ENCODE measurements around the gene WRAP53. TPM values are rescaled to one million over a fixed set of nuclear protein-coding genes. Genes with fewer than 3 reads are reported as not detected.

The WRAP53 gene
- total RNA-seq, 4 donors from 2014 or later: 3.7 to 33.0 (median 6.0) TPM

DNA sequence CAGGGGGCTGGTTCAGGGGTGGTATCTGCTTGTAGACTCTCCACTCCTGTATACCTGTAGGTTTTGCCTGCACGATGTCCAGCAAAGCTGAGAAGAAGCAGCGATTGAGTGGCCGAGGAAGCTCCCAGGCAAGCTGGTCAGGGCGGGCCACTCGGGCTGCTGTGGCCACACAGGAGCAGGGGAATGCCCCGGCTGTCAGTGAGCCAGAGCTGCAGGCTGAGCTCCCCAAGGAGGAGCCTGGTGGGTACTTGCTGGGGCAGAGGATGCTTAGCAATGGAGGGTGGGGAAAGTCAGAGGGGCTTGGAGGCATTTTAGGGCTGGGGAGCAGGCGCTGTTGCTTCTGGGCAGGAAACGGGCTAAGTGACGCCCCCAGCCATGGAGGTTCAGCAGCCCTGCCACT, 31.4 kb downstream of the WRAP53 start:
- H3K36me3 ChIP-seq: no peaks in the 10 kb centered on the region
- H3K9me3 ChIP-seq: no peaks in the 10 kb centered on the region
- no peak overlapping the region for H3K27ac ChIP-seq
- in situ Hi-C loops (cut with MboI; ENCODE audit: low pct_ligation_motif_present in 1 of 4, low pct_unique_long_range_greater_than_20kb in 1 of 4, low sequenced_read_pairs in 3 of 4) (no loop called here), intact Hi-C loops (cut with DNase I; ENCODE audit: low total_unique reads) (no loop called here)
- WGBS, 2 donors (ENCODE audit: low coverage in 1 of 2): 75% methylated on average over 9 of the region's 9 CpGs; no CpG with 5 or more reads in 1 of the 2 donors
- no peak for DNase-seq
- no peak overlapping the region for H3K4me3 ChIP-seq
- H3K27me3 ChIP-seq: peaks cover 51% of the 10 kb centered on the region
- peaks cover 9 to 23% (median 18%) of the 10 kb centered on the region in 4 donors for H3K4me1 ChIP-seq
- TF ChIP-seq POLR2AphosphoS5 (IDR thresholded peaks at IDR 0.05) (no peak), POLR2A (IDR thresholded peaks at IDR 0.05) (no peak), EP300 (IDR thresholded peaks at IDR 0.05; ENCODE audit: low read depth) (no peak)
- TF ChIP-seq, protein P1, sequence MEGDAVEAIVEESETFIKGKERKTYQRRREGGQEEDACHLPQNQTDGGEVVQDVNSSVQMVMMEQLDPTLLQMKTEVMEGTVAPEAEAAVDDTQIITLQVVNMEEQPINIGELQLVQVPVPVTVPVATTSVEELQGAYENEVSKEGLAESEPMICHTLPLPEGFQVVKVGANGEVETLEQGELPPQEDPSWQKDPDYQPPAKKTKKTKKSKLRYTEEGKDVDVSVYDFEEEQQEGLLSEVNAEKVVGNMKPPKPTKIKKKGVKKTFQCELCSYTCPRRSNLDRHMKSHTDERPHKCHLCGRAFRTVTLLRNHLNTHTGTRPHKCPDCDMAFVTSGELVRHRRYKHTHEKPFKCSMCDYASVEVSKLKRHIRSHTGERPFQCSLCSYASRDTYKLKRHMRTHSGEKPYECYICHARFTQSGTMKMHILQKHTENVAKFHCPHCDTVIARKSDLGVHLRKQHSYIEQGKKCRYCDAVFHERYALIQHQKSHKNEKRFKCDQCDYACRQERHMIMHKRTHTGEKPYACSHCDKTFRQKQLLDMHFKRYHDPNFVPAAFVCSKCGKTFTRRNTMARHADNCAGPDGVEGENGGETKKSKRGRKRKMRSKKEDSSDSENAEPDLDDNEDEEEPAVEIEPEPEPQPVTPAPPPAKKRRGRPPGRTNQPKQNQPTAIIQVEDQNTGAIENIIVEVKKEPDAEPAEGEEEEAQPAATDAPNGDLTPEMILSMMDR (IDR thresholded peaks at IDR 0.05): no peak

DNA sequence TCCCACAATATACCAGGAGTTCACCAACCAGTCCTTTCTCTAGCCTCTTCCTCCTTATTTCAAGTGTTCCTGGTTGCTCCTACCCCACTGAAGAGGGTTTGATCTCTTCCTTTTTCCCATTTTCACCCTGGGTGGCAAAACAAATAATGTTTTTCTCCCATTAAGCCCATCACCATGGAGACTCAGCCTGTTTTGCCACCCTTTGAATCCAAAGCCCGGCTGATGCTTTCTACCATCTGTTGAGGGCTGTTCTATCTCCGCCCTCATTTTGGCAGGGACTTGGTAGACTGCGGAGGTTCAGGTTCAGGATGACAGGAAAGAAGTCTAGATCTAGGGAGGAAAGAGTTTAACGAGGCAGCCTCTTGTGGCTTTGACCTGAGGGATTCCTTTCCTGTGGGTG, 31.8 kb downstream of the WRAP53 start:
- in situ Hi-C loops (cut with MboI; ENCODE audit: low pct_ligation_motif_present in 1 of 4, low pct_unique_long_range_greater_than_20kb in 1 of 4, low sequenced_read_pairs in 3 of 4): no loop called here
- Histone ChIP-seq H3K4me3 (no peak overlapping the region), H3K36me3 (no peaks in the 10 kb centered on the region), H3K27ac (no peak overlapping the region), H3K9me3 (no peaks in the 10 kb centered on the region), H3K4me1 (peaks cover 9 to 23% (median 18%) of the 10 kb centered on the region in 4 donors), H3K27me3 (peaks cover 51% of the 10 kb centered on the region)
- no peak for DNase-seq
- TF ChIP-seq, protein P1 (IDR thresholded peaks at IDR 0.05): no peak
- no peak for TF ChIP-seq POLR2A (IDR thresholded peaks at IDR 0.05)
- TF ChIP-seq EP300 (IDR thresholded peaks at IDR 0.05; ENCODE audit: low read depth): no peak
- no peak for TF ChIP-seq POLR2AphosphoS5 (IDR thresholded peaks at IDR 0.05)
- 48% methylated on average over 4 of the region's 4 CpGs; no CpG with 5 or more reads in 1 of the 2 donors for WGBS, 2 donors (ENCODE audit: low coverage in 1 of 2)
- intact Hi-C loops (cut with DNase I; ENCODE audit: low total_unique reads): no loop called here

DNA sequence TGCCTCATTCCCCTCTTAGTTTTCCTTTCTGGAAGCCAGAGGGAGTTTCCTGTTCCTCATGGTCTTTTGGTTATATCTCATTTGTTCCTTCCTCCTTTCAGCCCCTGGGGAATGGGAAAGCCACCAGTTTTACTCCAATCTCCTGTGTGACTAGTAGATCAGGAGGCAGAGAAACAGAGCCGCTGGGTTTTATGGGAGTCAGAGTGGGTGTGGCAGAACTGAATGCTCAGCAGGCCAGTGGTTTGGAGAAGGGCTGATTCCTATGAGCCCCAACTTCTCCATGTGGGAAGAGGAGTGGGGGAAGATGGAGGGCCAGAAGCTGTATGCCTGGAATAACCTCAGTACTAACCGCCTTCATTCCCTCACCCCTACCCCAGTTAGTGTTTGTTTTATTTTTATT, 33.3 kb downstream of the WRAP53 start:
- Histone ChIP-seq H3K27ac (no peak overlapping the region), H3K4me3 (no peak overlapping the region), H3K36me3 (no peaks in the 10 kb centered on the region), H3K4me1 (peaks cover 4 to 18% (median 15%) of the 10 kb centered on the region in 4 donors), H3K27me3 (peaks cover 37% of the 10 kb centered on the region), H3K9me3 (no peaks in the 10 kb centered on the region)
- TF ChIP-seq EP300 (IDR thresholded peaks at IDR 0.05; ENCODE audit: low read depth) (no peak), POLR2AphosphoS5 (IDR thresholded peaks at IDR 0.05) (no peak), POLR2A (IDR thresholded peaks at IDR 0.05) (no peak)
- TF ChIP-seq, protein P1 (IDR thresholded peaks at IDR 0.05): no peak
- no peak for DNase-seq
- in situ Hi-C loops (cut with MboI; ENCODE audit: low pct_ligation_motif_present in 1 of 4, low pct_unique_long_range_greater_than_20kb in 1 of 4, low sequenced_read_pairs in 3 of 4) (no loop called here), intact Hi-C loops (cut with DNase I; ENCODE audit: low total_unique reads) (no loop called here)
- 63% methylated on average over 2 of the region's 2 CpGs; no CpG with 5 or more reads in 1 of the 2 donors for WGBS, 2 donors (ENCODE audit: low coverage in 1 of 2)

DNA sequence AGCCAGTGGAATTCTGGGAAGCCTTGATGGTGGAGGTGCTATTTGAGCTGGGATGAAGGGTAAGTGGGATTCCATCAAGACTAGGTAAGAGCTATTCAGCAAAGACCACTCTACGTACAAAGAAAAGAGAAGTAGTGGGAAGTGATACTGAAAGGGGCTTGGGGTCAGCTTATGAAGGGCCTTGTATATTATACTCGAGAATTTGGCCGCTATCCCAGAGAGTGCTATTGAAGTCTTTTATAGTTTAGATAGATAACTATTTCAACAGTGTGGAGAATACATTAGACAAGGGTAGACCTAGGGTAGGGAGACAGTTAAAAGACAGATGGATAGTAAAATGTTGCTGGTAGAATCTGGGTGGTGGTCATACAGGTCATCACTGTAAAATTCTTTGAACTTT, 39.6 kb downstream of the WRAP53 start:
- Histone ChIP-seq H3K4me3 (no peak overlapping the region), H3K27me3 (peaks cover 10% of the 10 kb centered on the region), H3K36me3 (no peaks in the 10 kb centered on the region), H3K9me3 (no peaks in the 10 kb centered on the region), H3K27ac (no peak overlapping the region), H3K4me1 (no peaks in the 10 kb centered on the region)
- 50 to 53% methylated on average over 3 of the region's 3 CpGs for WGBS, 2 donors (ENCODE audit: low coverage in 1 of 2)
- TF ChIP-seq POLR2A (IDR thresholded peaks at IDR 0.05) (no peak), POLR2AphosphoS5 (IDR thresholded peaks at IDR 0.05) (no peak), EP300 (IDR thresholded peaks at IDR 0.05; ENCODE audit: low read depth) (no peak)
- TF ChIP-seq, protein P1 (IDR thresholded peaks at IDR 0.05): no peak
- intact Hi-C loops (cut with DNase I; ENCODE audit: low total_unique reads) (no loop called here), in situ Hi-C loops (cut with MboI; ENCODE audit: low pct_ligation_motif_present in 1 of 4, low pct_unique_long_range_greater_than_20kb in 1 of 4, low sequenced_read_pairs in 3 of 4) (no loop called here)
- DNase-seq: no peak

Measured in transverse colon (tissue), 4 donors.